Stomach (tissue), 9 donors: ENCODE data around the gene USP7. TPM values are rescaled to one million over a fixed set of nuclear protein-coding genes. Genes with fewer than 3 reads are reported as not detected.

Source experiments
- DNase-seq, 2 donors: peaks; one replicate each; pipeline versions ENCODE4 v3.0.0 to v3.0.0-alpha.2; 2013 to 2019
- H3K27ac ChIP-seq, 5 donors: fragments of 200-600 bp in 4 of 5; sonication (generic) in 4 of 5; one replicate each; pipeline ENCODE4 v1.5.1; 2013 to 2019; ENCODE audit warnings: mild to moderate bottlenecking in 1 of 5, moderate library complexity in 1 of 5
- H3K27me3 ChIP-seq, 3 donors: fragments of 200-600 bp; sonication (generic); one replicate each; pipeline ENCODE4 v1.5.1; 2017 to 2019; ENCODE audit warnings: mixed run types in 1 of 3
- H3K36me3 ChIP-seq, 4 donors: fragments of 200-600 bp; sonication (generic); 1 replicate in 3 of 4; 2 replicates in 1 of 4; pipeline ENCODE4 v1.5.1; 2016 to 2019
- H3K4me1 ChIP-seq, 4 donors: fragments of 200-600 bp; sonication (generic); one replicate each; pipeline ENCODE4 v1.5.1; 2016 to 2019
- H3K4me3 ChIP-seq, 4 donors: fragments of 200-600 bp; sonication (generic) in 3 of 4; one replicate each; pipeline ENCODE4 v1.5.1; 2016 to 2019; ENCODE audit warnings: mild to moderate bottlenecking in 1 of 4
- H3K9me3 ChIP-seq, 4 donors: fragments of 200-600 bp; sonication (generic); one replicate each; pipeline ENCODE4 v1.5.1; 2016 to 2019
- EP300 ChIP-seq: sonication (generic); formaldehyde crosslinking; IDR thresholded peaks from one replicate; pipeline ENCODE4 v1.6.1; 2017; ENCODE audit warnings: antibody characterized with exemption
- POLR2A ChIP-seq, 4 donors: fragments of 450-650 bp; IDR thresholded peaks; one replicate each; pipeline ENCODE4 v1.6.1; 2016; ENCODE audit warnings: antibody characterized with exemption in 4 of 4, control low read depth in 2 of 4, mild to moderate bottlenecking in 1 of 4, moderate library complexity in 1 of 4
- POLR2AphosphoS5 ChIP-seq, 3 donors: sonication (generic); formaldehyde crosslinking; IDR thresholded peaks; one replicate each; pipeline ENCODE4 v1.6.1; 2016; ENCODE audit warnings: antibody characterized with exemption in 3 of 3
- WGBS, 5 donors: extraction: QIAGEN DNeasy Blood & Tissue Kit in 3 of 5; methylation state at CpG; one replicate each; pipeline versions ENCODE4 v1.1.5 to v1.1.7; 2013 to 2018; 5-methylcytosine and 5-hydroxymethylcytosine counted together
- intact Hi-C: fragments of 100-400 bp; cut with DNase I; formaldehyde crosslinking; loops from one replicate; pipeline ENCODE4 v1.15.1; 2023; ENCODE audit warnings: low total_unique reads
- polyA plus RNA-seq, 3 donors: library from polyadenylated mRNA; stranded (reverse); fragments of 200-250 nt; gene quantifications; one replicate each; pipeline ENCODE4 v1.2.3, GENCODE V29; 2013
- total RNA-seq, 5 donors: library from RNA; depleted of rRNA; stranded (reverse); fragments of >200 nt; gene quantifications; one replicate each; pipeline versions ENCODE4 v1.1.0 to v1.2.3, GENCODE V29; 2014 to 2016
- TF ChIP-seq, protein P1 (sequence below), 7 experiments: fragments of 450-650 bp in 4 of 7; fragments of 200-600 bp in 3 of 7; sonication (generic) in 3 of 7; IDR thresholded peaks; one replicate each; pipeline ENCODE4 v1.5.1; 2016 to 2019; ENCODE audit warnings: antibody characterized with exemption in 7 of 7, control low read depth in 2 of 7, mild to moderate bottlenecking in 1 of 7
- donor health status: healthy with polysubstance abuse.
- donor health status: Bipolar disorder and iron deficiency.
- donor health status: healthy.

The USP7 gene
- total and polyA plus RNA-seq, 8 donors, result 19.3 to 171 (median 58.0) TPM

DNA sequence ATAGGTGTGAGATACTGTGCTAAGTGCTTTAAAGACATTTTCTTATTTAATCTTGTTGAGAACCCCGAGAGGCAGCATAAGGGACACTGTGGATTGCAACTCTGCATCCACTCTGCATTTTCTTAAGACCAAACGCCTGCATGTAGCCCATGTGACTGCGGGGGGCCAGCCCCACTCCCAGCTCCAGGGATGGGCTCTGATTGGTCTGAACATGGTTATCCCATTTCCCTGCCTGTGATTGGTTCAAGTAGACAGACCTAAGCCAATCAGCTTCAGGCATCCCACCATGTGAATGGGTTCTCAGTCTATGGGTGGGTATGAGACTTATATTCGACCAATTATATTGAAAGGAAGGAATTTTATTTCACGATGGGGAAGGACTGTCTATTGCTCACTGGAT, 33.2 kb upstream of the USP7 start:
- no peaks in the 10 kb centered on the region for H3K4me1 ChIP-seq
- intact Hi-C loops, result no loop called here
- H3K36me3 ChIP-seq, result no peaks in the 10 kb centered on the region
- H3K9me3 ChIP-seq, result no peaks in the 10 kb centered on the region
- no peak for DNase-seq
- H3K4me3 ChIP-seq, result no peak overlapping the region
- no peak overlapping the region for H3K27ac ChIP-seq
- WGBS, 5 donors, result 75 to 87% (median 82%) methylated on average over 5 of the region's 5 CpGs
- H3K27me3 ChIP-seq, result no peaks in the 10 kb centered on the region
- TF ChIP-seq POLR2AphosphoS5 (IDR thresholded peaks at IDR 0.05) (no peak), POLR2A (IDR thresholded peaks at IDR 0.05) (no peak), EP300 (no peak)
- TF ChIP-seq, protein P1, sequence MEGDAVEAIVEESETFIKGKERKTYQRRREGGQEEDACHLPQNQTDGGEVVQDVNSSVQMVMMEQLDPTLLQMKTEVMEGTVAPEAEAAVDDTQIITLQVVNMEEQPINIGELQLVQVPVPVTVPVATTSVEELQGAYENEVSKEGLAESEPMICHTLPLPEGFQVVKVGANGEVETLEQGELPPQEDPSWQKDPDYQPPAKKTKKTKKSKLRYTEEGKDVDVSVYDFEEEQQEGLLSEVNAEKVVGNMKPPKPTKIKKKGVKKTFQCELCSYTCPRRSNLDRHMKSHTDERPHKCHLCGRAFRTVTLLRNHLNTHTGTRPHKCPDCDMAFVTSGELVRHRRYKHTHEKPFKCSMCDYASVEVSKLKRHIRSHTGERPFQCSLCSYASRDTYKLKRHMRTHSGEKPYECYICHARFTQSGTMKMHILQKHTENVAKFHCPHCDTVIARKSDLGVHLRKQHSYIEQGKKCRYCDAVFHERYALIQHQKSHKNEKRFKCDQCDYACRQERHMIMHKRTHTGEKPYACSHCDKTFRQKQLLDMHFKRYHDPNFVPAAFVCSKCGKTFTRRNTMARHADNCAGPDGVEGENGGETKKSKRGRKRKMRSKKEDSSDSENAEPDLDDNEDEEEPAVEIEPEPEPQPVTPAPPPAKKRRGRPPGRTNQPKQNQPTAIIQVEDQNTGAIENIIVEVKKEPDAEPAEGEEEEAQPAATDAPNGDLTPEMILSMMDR (IDR thresholded peaks at IDR 0.05), result no peak

DNA sequence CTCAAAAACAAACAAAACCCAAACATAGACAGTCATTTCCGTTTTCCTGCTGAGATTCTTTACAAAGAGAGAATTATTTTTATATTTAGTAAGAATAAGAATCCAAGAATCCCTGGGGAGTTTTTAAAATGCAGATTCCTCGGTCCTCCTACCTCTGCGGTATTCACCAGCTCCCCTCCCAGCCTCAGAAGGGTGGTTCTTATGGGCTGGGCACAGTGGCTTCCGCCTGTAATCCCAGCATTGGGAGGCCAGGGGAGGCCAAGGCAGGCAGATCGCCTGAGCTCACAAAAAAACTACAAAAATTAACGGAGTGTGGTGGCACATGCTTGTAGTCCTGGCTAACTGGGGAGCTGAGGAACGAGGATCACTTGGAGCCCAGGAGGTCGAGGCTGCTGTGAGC, 26.7 kb upstream of the USP7 start:
- no peak for DNase-seq
- Histone ChIP-seq H3K27ac (no peak overlapping the region), H3K9me3 (no peaks in the 10 kb centered on the region), H3K4me3 (no peak overlapping the region), H3K36me3 (no peaks in the 10 kb centered on the region), H3K27me3 (no peaks in the 10 kb centered on the region), H3K4me1 (peaks cover 0 to 16% (median 8%) of the 10 kb centered on the region in 4 donors)
- intact Hi-C loops, result no loop called here
- TF ChIP-seq POLR2AphosphoS5 (IDR thresholded peaks at IDR 0.05), result no peak
- TF ChIP-seq, protein P1 (IDR thresholded peaks at IDR 0.05), result no peak
- TF ChIP-seq EP300, result no peak
- TF ChIP-seq POLR2A (IDR thresholded peaks at IDR 0.05), result no peak
- WGBS, 5 donors, result 66 to 79% (median 76%) methylated on average over 8 of the region's 8 CpGs

DNA sequence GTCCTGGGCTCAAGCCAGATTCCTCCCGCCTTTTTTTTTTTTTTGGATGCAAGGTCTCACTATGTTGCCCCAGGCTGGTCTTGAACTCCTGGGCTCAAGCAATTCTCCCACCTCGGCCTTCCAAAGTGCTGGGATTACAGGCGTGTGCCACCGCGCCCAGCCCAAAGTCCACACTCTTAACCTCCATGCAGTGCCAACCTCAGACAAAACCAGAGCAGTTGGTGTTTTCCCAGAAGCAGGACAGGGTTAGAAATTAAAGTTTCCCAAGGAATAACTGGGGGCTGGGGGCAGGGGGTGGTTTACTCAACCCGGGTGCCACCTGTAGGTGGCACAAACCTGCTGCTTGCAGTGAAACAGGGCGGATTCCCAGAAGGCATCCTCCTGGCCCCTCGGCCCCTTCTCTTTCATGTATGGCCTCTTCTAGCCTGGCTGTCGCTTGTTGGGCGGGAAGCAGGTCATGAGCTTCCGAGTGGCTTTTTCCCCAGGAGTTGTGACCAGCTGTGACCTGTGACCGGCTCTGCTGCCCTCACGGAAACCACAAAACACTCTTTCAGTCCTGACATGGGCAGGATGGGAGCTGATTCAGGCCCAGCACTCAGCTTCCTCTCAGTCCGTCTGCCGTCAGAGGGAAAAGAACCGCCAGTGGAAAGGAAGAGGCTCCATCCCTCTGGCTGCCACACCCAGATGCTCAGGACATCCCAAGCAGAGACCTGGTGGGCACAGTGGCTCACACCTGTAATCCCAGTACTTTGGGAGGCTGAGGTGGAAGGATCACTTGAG, 25.6 kb upstream of the USP7 start:
- TF ChIP-seq EP300, result no peak
- TF ChIP-seq POLR2A (IDR thresholded peaks at IDR 0.05), result no peak
- TF ChIP-seq POLR2AphosphoS5 (IDR thresholded peaks at IDR 0.05), result no peak
- TF ChIP-seq, protein P1 (IDR thresholded peaks at IDR 0.05), result no peak
- peak overlapping the region in 3 of 5 donors; percentile 18 to 46 (median 26) for H3K27ac ChIP-seq
- peaks cover 0 to 16% (median 8%) of the 10 kb centered on the region in 4 donors for H3K4me1 ChIP-seq
- intact Hi-C loops, result no loop called here
- 42 to 53% (median 49%) methylated on average over 16 of the region's 16 CpGs for WGBS, 5 donors
- no peaks in the 10 kb centered on the region for H3K27me3 ChIP-seq
- no peak overlapping the region for H3K4me3 ChIP-seq
- DNase-seq, result no peak
- H3K36me3 ChIP-seq, result no peaks in the 10 kb centered on the region
- H3K9me3 ChIP-seq, result no peaks in the 10 kb centered on the region

DNA sequence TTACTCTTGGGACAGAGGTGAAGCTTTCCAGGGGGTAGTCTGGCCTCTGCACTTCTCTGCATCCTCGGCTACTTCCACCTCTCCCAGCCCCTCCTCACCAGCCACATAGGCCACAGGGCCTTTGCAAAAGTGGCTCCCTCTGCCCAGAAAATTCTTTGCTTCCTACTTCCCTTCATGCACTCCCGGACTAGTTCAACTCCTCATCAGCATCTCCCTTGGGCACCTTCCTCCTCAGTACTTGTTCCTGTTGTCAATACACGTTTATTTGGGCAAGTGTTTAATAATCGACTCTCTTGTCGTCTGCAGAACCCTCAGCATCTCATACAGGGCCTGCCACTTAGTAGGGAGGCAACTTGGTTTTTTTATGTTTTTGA, 23.1 kb upstream of the USP7 start:
- no peaks in the 10 kb centered on the region for H3K9me3 ChIP-seq
- intact Hi-C loops, result no loop called here
- peak overlapping the region in 3 of 5 donors; percentile 16 to 53 (median 25) for H3K27ac ChIP-seq
- WGBS, 5 donors, result 79 to 84% (median 83%) methylated on average over 5 of the region's 5 CpGs
- peaks cover 0 to 16% (median 8%) of the 10 kb centered on the region in 4 donors for H3K4me1 ChIP-seq
- no peak overlapping the region for H3K4me3 ChIP-seq
- no peaks in the 10 kb centered on the region for H3K27me3 ChIP-seq
- no peaks in the 10 kb centered on the region for H3K36me3 ChIP-seq
- DNase-seq, result no peak
- TF ChIP-seq EP300 (no peak), POLR2A (IDR thresholded peaks at IDR 0.05) (no peak)
- TF ChIP-seq, protein P1 (IDR thresholded peaks at IDR 0.05), result no peak
